HG02943 (cell line): ENCODE results near the gene CFAP53.
"Not testable (repeated sequence)": the region's sequence is repeated elsewhere in the genome, so short reads cannot be mapped to it uniquely, and the experiment has no call there.

ENCODE experiments used
- ATAC-seq: cut with Tn5 transposase; IDR thresholded peaks from one replicate; pipeline ENCODE4 v1.9.1; 2021; ENCODE audit warnings: mild to moderate bottlenecking, low read depth, moderate library complexity; ENCODE audit not compliant: unreplicated experiment

CFAP53 gene

DNA sequence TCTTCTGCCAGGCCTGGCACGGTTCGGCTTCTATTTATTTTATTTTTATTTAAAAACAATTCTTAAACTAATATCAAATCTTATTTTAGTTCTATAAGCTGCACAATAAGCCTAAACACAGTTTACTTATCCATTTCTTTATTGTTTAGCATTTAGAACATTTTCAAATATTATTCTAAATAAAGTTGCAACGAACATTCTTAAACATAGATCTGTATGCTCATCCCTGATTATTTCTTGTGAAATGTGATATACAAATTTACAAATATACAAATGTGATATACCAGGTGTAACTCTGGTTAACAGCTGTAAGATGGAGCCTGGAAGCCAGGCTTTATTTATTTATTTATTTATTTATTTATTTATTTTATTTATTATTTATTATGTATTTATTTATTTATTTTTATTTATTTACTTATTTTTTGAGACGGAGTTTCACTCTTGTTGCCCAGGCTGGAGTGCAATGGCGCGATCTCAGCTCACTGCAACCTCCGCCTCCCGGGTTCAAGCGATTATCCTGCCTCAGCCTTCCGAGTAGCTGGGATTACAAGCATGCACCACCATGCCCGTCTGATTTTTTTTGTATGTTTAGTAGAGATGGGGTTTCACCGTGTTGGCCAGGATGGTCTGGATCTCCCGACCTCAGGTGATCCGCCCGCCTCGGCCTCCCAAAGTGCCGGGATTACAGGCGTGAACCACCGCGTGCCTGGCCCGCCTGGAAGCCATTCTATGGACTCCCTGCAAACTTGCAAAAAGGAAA, 22.2 kb upstream of the CFAP53 start:
- ATAC-seq, result not testable (repeated sequence)

DNA sequence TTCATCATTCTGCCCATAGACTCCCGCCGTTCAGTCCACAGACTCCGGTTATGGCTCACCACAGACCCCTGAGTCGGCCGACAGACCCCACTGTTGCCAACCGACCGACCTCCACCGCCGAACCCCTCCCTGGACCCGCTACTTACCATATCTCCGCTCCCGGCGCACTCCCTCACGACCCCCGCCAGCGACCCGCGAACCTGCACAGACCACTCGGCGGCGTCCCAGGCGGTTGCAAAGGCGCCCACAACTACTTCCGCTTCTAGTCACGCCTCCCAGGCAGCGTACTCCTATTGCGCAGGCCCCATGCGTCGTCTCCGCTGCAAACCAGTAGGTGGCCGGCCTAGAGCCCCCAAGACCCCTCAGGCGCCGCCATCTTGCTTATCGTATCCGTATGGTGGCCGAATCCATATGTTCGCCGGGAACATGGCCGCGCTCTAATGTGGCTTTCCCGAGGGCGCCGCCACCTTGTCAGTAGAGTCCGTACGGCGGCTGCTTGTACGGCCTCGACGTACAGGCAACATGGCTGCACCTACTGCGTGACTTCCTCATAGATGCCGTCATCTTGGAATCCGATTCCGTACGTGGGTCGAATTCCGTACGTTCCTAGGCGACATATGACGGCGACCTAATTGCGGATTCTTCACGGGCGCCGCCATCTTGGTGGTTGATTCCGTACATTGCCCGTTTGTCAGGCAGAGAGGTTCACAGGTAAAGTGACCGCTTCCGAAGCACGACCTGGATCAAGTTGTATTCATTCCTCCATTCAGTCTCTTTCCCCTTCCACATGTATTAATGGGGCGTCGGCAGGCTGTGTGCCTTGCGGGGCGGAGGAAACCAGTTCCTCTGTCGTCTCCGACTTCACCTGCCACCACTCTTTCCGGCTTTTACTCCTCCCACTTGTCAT, 21.4 kb upstream of the CFAP53 start, which contains the start of gene CXXC1:
TSS of gene CXXC1 (minus strand) at position 252 of the 907 bp plus-strand sequence. CDS start at position 149, 103 bp downstream.
- ATAC-seq, result peak; percentile 83

GRCh38 chr18:50287028-50287440, 20.7 kb upstream of the CFAP53 start:
- no peak for ATAC-seq

DNA sequence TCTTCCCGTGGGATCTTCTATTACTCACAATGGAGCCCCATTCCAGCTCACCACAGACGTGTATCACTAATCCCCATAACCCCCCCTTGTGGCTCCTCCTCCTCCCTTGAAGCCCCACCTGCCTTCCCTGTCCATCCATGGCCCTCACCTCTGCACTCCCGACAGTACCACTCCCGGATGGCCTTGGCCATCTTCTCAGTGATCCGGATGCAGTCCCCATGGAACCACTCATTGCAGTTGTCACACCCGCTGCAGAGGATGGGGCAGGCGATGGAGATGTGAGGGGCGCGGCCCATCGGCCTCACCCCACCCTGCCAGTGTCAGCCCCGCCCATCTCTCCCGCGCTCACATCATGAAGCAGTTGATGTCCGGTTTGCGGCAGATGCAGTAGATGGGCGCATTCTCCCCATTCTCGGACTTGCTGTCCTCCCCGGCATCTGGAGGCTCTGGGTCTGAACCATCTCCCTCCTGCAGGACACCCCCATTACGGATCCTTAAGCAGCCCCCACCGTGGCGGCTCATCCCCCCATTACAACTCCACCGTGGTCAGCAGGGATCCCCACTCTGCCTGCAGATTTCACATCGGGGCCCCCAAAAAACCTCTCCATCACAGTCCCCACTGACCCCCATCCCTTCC, 20.2 kb upstream of the CFAP53 start:
- no peak for ATAC-seq

GRCh38 chr18:50285631-50286321, 19.5 kb upstream of the CFAP53 start:
- ATAC-seq, result no peak

GRCh38 chr18:50285071-50285470, 18.8 kb upstream of the CFAP53 start:
- no peak for ATAC-seq

- ATAC-seq, result no peak
Observed at GRCh38 chr18:50284255-50284885, 18.1 kb upstream of the CFAP53 start.

- no peak for ATAC-seq
Observed at GRCh38 chr18:50283469-50284209, 17.3 kb upstream of the CFAP53 start.

GRCh38 chr18:50282521-50283335, 16.4 kb upstream of the CFAP53 start:
- ATAC-seq, result no peak

DNA sequence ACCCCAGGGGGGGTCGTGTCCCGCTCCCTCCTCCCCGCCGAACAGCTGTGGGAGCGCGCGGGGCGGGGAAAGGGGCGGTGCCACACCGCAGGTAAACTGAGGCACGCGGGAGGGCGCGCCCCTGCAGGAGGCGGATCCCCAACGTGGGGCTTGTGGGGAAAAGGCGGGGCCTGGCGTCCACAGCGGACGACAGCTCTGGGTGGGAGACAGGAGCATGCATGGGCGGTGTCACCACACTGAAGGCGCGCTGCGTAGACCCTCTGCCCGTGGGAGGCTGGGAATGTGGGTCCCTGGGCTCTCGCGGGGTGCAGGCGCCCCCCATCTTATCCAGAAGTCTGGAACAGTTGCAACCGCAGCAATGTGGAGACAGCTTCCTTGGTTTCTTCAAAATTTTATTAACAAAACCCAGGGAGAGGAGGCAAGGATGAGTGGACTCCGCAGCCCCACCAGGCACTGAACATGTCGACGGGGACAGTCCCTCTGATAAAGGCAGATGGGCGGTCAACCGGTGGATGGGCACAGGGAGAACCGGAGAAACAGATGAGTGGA, 15.8 kb upstream of the CFAP53 start:
- ATAC-seq, result peak; percentile 6

- ATAC-seq, result peak; percentile 85
Observed at GRCh38 chr18:50281295-50281971, 15.1 kb upstream of the CFAP53 start, which contains the start of gene MBD1. Gene MBD1, minus strand, starts transcription at chr18:50281523. Its CDS starts 1,531 bp downstream, at chr18:50279992.

DNA sequence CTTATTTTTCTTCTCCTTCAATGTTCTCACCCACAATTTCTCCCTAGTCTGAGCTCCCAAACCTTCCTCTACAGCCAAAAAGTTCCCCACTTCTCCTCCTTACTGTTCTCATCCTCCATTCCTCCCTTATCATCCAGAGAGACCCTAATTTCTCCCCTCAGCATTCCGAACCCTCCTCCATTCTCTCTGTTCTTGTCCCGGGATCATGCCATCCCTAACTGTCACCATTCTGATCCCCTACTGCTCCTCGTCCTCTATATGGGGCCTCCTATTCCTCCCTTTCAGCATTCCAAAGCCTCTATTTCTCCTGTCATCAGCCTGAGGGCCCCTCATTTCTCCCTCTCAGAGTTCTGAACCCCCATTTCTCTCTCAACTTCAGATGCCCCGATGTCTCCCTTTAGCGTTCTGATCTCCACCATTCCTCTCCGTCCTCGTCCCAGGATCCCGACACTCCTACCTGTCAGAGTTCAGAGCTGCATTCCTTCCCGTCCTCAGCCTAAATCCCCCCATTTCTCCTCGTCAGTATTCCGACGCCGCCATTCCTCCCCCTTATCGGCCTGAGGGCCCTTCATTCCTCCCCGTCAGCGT, 14.5 kb upstream of the CFAP53 start:
- ATAC-seq, result no peak

DNA sequence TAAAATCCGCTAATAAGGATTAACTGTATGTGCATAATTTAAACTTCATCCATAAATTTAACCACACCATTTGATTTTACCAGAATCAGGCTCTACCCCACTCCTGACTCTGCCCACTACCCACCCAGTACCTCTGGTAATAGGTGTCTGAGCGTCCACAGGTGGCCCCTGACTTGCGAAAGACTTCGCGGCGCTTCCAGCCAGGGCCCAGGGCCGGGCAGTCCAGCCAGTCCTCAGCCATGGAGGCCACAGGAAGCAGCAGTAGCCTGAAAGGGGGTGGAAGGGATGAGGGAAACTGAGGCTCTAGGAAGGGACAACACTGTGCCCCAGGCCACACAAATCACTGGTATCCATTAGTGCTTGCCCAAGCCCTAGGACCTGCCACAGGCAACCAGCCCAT, 13.5 kb upstream of the CFAP53 start:
- no peak for ATAC-seq

DNA sequence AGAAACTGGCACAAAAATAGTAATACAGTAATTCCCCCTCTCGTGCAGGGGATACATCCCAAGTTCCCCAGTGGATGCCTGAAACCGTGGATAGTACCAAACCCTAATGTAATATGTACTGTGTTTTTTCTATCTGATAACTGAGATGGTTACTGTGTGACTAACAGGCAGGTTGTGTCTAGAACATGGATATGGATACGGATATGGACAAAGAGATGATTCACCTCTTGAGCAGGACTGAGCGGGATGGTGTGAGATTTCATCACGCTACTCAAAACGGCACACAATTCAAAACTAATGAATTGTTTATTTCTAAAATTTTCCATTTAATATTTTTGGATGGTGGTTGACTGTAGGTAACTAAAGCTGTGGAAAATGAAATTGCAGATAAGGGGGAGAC, 11.6 kb upstream of the CFAP53 start:
- ATAC-seq, result no peak

GRCh38 chr18:50276452-50276851, 10.2 kb upstream of the CFAP53 start:
- no peak for ATAC-seq

DNA sequence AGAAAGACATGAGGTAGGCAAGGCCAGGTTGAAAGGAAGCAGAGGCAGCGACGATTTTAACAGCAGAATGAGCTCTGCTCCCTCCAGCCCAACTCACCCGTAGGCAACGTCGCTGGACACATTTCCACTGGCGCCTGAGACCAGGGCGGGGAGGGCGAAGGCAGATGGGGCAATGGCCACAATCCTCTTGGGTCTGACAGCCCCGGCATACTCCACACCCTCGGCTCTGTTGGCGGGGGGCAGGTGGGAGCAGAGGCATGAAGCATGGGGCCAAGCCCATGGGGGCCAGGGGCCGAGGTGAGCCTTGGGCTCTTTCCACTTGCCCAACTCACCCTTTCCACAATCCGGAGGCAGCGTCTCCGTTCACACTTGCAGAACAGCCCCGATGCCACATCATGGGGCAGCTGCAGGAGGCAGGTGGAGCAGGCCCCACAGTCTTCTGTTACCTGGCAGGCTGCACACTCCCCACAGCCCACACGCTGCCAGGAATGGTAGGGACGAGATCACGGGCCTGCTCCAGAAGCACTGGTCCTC, 9.3 kb upstream of the CFAP53 start:
- ATAC-seq, result no peak

DNA sequence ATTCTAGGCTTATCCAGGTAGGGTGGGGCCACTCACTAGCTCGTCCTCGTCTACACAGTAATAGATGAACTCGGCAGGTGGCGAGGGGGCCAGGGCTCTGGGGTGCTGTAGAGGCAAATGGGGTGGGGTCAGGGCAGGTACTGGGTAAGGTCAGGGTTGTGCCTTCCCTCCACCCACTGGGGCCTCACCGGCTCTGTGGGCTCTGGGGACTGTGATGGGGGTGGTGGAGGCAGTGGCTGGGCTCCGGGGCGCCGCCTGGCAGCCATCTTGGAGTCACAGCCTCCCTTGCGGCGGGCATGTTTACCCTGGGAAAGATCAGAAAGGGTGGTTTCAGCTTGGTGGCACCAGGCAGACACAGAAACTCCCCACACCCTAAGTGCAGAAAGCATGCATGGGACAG, 8.6 kb upstream of the CFAP53 start:
- ATAC-seq, result no peak
